ENCODE measurements around the gene CKS1B.
"Not testable (repeated sequence)": the region's sequence is repeated elsewhere in the genome, so short reads cannot be mapped to it uniquely, and the experiment has no call there.

CKS1B gene

DNA sequence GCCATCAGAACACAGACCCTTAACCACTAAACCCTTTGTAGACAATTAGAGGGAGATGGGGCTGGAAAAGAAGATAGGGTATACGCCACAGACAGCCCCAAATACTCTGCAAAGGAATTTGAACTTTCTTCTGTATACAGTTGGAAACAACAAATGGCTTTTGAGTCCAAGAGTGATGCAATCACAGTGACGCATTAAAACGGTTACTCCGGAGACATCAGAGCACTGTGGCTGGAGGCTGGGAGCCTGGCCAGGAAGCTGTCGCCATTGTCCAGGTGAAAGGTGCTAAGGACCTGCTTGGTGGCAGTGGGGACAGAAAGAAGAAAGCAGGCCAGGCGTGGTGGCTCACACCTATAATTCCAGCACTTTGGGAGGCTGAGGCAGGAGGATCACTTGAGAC is 12.8 kb downstream of the CKS1B start:
- DNase-seq (ENCODE audit: low read depth in 3 of 3), result no peak

DNA sequence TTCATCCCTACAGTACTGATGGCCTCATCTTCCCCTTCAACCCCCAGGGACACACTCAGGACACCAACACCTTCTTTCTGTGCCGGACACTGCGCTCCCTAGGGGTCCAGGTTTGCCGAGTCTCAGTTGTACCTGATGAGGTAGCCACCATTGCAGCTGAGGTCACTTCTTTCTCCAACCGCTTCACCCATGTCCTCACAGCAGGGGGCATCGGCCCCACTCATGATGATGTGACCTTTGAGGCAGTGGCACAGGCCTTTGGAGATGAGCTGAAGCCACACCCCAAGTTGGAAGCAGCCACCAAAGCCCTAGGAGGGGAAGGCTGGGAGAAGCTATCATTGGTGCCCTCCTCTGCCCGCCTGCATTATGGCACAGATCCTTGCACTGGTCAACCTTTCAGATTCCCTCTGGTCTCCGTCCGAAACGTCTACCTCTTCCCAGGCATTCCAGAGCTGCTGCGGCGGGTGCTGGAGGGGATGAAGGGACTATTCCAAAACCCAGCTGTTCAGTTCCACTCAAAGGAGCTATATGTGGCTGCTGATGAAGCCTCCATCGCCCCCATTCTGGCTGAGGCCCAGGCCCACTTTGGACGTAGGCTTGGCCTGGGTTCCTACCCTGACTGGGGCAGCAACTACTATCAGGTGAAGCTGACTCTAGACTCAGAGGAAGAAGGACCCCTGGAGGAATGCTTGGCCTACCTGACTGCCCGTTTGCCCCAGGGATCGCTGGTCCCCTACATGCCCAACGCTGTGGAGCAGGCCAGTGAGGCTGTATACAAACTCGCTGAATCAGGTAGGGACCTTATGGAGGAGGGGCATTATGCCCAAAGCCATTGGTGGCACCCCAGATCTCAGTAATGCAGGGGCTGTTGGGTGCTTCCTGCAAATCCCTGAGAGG is 13.8 kb downstream of the CKS1B start:
- no peak for DNase-seq (ENCODE audit: low read depth in 3 of 3)

DNA sequence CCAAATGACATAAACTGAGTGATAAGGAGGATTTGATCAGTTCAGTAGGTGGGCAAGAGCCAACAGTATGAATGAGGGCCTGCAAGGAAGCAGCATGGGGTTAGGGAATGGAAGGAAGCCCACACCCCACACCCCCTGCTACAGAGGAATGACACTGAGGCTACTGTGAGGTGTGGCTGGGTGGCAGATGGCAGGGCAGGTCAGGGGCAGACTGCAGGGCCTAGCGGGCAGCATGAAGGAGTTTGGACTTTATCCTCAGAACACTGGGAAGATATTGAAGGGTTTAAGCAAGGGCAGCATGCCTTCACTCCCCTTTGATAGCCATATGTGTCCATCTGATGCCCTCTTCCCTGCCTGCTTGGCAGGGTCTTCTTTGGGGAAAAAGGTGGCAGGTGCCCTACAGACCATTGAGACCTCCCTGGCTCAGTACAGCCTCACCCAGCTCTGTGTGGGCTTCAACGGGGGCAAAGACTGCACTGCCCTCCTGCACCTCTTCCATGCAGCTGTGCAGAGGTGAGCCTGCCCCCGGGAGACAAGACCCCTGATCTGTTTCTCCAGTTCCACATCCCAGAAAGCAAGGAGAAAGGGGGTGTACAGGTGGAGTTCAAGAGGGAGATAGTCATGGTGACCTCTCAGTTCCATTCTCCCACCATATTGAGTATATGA is 14.8 kb downstream of the CKS1B start:
- no peak for DNase-seq (ENCODE audit: low read depth in 3 of 3)

DNA sequence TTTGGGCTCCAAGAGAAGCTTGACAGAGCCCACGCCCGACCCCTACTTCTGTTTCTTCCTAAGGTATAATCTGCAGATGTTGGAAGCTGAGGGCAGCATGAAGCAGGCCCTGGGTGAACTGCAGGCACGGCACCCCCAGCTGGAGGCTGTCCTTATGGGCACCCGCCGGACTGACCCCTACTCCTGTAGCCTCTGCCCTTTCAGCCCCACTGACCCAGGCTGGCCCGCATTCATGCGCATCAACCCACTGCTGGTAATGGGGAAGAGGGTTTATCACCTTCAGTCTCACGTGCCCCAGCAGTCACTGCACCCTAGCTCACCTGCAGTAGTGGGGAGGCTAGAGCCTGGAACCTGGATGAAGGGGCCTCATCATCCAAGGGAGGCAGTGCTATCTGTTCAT is 15.8 kb downstream of the CKS1B start:
- DNase-seq (ENCODE audit: low read depth in 3 of 3), result no peak

DNA sequence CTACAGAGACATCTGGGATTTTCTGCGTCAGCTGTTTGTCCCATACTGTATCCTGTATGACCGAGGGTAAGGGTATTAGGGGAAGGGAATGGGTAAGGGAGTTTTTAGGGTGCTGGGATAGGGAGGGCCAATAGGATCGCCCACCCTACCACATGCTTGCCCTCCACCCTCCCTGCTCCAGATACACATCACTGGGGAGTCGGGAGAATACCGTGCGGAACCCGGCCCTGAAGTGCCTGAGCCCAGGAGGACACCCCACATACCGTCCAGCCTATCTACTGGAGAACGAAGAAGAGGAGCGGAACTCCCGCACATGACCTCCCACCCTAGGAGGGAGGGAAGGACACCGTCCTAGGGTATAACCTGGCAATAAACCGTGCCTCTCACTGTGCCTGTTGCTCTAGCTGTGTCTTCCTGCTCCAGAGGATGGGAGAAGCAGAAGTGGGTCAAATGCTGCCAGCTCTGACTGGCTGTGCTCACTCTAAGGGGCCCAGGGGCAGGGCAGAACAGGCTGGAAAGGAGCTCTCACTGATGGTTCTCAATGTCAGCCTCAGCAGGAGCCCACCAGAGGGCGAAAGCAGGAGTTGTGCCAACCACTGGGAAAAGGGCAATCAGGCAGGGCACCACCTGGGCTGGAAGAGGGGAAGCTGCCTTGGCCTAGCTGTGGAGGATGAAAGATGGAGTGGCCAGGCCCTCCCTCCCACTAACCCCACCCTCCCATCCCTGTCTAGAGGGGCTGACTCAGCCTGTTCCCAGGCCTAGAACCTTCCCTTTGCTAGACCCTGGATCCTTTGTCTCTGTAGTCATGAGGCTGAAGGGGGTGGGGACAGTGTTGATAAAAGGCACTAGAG is 18.5 kb downstream of the CKS1B start:
- DNase-seq (ENCODE audit: low read depth in 3 of 3), result no peak

DNA sequence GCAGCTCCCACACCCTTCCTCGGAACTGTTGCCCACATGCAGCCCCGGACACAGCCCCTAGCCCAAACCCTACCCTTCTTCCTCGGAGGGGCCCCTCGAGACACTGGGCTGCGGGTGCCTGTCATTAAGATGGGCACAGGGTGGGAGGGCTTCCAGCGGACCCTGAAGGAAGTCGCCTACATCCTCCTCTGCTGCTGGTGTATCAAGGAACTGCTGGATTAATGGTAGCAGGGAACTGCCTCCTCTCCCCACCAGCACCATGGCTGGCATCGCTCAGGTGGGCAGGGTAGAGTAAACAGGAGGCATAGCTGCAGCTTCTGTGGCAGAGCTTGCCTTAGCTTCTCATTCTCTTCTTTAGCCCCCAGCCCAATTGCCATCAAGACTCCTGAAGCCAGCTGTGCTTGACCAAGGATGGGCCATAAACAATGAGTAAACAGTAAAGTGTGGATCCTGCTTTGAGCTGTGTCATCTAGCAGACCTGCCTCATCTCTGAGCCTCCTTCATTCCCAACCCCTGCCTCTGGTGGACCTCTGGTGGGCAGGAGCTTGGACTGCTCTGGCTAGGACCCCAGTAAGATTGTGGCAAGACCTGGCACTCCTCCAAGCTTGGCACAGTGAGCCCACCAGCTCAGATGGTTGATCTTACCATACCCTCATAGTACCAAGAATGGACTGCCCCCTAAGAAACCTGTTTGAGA is 19.2 kb downstream of the CKS1B start, which contains the start of gene LENEP:
LENEP (plus strand) TSS at position 15 of the 697 bp plus-strand sequence; CDS start at position 37, 22 bp downstream.
- no peak for DNase-seq (ENCODE audit: low read depth in 3 of 3)

DNA sequence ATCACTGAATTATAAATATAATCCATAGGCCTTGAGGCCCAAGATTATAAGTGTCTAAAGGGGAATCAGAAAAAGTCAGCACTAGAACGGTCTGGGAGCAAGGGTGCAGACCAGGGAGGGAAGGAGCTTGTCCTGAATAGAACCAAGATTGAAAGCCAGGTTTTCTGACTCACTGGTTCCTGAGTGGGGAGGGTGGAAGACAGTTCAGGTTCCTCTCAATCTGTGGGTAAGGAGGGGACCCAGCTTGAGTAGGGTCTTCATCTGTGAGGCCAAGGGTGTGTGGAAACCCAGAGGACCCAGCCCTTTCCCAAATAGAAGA is 19.7 kb downstream of the CKS1B start:
- DNase-seq (ENCODE audit: low read depth in 3 of 3), result no peak

DNA sequence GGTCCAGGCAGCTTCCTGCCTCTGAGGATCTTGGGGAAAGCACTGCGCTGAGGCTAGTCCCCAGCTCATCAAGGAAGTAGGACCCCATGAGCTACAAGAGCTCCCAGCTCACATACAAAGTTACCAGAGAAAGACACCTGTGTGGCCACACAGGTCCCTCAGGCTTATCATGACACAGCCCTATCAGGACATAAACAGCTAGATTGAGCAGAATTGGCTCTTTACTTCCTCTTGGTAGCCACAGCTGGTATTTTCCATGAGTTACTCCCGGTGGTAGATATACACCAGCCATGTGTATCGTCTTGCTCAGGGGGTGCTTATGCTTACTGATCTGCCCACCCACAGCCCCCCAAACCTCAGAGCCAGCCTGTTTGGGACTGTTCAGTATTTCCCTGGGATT is 20.1 kb downstream of the CKS1B start:
- no peak for DNase-seq (ENCODE audit: low read depth in 3 of 3)

DNA sequence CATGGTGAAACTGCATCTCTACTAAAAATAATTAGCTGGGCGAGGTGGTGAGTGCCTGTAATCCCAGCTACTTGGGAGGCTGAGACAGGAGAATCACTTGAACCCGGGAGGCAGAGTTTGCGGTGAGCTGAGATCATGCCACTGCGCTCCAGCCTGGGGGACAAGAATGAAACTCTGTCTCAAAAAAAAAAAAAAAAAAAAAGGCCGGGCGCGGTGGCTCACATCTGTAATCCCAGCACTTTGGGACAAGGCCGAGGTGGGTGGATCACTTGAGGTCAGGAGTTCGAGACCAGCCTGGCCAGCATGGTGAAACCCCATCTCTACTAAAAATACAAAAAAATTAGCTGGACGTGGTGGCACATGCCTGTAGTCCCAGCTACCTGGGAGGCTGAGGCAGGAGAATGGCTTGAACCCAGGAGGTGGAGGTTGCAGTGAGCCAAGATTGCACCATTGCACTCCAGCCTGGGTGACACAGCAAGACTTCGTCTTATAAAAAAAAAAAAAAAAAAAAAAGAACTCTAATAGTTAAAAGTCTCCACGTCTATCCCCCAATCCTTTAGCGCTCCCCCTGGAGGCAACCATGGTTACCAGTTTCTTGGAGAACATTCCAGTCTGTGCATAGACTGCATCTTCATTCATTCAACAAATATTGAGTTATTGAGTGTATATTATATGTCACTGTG is 21.0 kb downstream of the CKS1B start:
- not testable (repeated sequence) for DNase-seq (ENCODE audit: low read depth in 3 of 3)

DNA sequence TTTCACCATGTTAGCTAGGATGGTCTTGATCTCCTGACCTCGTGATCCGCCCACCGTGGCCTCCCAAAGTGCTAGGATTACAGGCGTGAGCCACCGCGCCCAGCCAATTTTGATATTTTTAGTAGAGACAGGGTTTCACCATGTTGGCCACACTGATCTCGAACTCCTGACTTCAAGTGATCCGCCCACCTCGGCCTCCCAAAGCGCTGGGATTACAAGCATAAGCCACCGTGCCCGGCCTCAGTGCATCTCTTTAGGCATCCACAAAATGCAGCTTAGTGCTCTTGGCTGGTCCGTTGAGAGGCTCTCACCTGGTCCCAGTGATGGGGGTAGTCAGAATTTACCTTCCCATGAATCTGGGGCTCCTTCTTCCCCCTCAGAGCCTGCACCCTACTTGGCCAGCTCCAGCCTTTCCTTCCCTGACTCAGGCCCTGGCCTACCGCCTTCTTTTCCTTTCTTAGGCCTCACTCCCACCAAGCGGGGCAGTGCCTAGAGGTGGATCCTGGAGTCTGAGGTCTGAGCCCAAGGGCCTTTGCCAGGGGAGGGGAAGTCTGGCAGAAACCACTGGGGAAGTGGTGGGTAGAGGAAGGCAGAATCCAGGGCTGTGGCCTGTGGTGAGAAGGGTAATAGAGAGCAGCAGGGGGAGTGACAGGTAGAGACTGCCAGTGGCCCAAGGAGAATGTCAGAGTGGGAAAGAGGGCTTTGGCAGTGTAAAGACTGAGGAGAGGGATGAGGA is 22.7 kb downstream of the CKS1B start:
- no peak for DNase-seq (ENCODE audit: low read depth in 3 of 3)

DNA sequence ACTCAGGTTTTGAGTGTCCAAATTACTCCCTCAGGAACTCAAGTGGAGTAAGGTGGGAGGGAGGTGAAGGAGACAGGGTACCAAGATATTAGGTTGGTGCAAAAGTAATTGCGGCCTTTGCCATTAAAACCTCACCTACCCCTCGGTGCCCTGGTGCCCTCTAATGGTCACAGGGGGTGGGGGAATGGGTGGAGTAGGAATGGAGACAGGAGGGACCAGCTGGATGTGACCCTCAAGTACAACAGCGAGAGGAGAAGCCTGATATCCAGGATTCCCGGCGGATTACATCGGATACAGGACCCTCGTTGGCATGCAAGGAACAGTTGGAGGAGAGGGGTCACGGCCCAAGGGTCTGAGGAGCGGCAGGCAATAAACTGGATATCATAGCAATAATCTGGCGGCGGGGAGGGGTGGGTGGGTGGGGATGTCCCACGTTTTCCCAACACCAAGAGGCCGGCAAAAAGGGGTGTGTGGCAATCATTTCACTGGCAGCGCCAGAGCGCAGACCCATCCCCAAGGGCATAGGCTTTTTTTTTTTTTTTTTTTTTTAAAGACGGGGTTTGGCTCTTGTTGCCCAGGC is 23.8 kb downstream of the CKS1B start:
- no peak for DNase-seq (ENCODE audit: low read depth in 3 of 3)

DNA sequence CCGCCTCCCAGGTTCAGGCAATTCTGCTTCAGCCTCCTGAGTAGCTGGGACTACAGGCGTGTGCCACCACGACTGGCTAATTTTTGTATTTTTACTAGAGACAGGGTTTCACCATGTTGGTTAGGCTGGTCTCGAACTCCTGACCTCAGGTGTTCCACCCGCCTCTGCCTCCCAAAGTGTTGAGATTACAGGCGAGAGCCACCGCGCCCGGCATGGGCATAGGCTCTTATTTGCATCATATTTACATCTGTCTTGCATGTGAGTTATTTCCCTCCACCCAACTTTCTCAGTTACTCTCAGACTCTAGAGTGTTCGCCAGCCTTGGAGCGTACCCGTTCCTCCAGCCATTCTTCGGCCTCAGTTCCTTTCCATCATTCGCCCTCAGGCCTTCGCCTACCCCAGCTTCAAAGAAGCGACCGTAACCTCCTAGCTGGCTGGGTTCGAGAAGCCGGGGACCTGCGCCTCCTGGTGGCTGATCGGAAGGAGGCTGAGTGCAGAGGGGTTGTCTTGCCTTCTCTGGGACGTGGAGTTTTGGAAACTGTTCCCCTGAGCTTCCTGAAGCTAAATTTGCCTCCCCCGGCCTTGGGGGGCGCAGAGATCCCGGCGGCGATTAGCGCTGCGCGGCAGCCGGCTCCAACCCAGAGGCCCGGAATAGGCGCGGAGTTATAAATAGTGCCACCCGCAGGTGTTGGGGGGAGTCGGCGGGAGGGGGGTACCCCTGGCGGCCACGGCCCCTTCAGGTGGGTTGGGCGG is 24.5 kb downstream of the CKS1B start:
- peak in 2 of 3 donors; percentile 68 to 74 for DNase-seq (ENCODE audit: low read depth in 3 of 3)

DNA sequence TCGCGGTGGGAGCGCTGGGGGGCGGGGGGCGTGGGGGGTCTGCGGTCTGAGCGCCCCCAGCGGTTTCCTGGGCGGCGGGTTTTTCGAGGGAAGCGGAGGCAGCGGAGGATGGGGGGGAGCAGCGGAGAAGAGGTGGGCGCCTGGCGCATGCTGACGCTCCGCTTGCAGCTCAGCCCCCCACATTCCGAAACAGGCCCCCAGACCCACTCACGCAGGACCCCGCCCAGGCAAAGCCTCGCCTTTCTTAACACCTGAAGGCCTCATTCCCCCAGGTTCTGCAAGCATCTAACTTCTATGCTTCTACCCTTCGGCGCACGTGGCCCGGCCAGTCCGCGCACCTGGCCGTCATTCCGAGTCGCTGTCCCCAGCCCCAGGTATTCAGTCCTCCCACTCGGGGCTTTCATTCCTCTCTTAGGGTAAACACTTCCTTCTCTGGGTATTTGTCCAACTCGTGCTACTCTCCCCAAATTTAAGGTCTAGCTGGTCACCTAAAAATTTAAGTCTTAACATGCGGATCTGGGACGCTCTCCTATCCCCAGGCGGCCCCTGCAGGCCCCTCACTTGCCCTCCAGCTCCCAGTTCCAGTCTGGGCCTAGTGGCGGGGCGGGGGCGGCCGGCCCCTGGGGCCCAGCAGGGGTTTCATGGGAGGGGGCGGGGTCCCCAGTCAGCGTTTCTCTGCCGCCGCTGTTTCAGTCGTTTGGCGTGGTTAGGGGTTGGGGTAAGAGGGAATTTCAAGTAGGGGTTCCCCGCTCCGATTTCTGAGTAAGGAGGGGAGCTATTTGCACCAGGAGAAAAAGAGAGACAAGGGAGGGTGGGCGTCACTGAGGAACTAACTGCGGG is 25.3 kb downstream of the CKS1B start:
- peak in 1 of 3 donors; percentile 63 for DNase-seq (ENCODE audit: low read depth in 3 of 3)

DNA sequence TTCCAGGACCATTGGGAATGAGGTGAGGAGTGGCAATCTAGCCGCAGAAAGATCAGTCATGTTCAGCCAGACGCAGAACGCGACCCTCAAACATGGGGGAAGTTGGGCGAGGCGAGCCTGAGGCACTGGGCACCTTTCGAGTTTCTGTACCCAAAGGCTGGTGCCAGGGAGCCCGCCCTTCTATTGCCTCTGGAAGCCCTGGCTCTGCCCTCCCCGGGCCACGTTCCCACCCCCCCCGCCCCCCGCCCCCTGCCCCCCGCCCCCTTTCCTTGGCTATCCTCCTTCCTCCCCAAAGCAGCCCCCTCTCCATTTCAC is 25.9 kb downstream of the CKS1B start:
- no peak for DNase-seq (ENCODE audit: low read depth in 3 of 3)

DNA sequence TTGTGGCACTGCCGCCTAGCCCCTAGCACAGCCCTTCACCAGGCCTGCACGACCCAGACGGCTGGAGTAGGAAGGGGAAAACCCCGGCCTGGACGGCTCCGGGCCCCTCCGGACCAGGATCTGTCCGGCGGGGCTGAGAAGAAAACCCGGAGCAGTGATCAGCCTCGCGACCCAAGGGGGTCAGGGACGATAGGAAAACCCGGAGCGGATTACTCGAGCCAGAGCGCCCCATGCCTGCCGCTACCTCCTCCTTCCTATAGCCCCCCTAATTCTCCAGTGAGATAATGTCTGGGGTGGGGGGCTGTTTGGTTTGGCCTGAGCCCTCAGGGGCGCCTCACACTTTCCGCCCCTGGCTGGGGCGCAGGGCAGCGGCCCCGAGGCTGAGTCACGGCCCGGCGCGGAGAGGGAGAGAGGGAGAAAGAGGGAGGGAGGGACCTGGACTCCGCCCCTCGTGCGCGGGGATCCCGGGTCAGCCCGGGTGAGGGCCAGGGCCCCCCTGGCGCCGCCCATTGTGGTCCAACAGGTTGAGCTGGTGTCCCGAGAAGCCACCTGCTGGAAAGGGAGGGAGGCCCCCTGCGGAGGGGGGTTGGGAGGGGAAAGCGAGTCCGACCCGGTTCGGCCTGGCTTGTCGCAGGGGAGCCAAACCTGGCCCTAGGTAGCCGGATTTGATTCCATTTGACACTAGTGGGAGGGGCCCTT is 26.4 kb downstream of the CKS1B start:
- peak; percentile 70 to 86 (median 80) for DNase-seq (ENCODE audit: low read depth in 3 of 3)

DNA sequence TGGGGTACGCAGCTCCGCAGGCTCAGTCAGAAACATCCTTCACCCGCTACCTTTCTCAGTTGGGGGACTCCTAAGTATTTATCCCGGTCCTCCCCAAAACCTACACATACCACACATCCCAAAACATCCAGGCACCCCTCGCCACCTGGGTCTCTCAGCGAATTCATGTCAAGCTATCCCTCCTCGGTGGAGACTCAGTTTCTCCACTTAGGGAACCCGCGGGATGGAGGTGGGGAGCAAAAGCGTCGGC is 26.9 kb downstream of the CKS1B start:
- no peak for DNase-seq (ENCODE audit: low read depth in 3 of 3)

DNA sequence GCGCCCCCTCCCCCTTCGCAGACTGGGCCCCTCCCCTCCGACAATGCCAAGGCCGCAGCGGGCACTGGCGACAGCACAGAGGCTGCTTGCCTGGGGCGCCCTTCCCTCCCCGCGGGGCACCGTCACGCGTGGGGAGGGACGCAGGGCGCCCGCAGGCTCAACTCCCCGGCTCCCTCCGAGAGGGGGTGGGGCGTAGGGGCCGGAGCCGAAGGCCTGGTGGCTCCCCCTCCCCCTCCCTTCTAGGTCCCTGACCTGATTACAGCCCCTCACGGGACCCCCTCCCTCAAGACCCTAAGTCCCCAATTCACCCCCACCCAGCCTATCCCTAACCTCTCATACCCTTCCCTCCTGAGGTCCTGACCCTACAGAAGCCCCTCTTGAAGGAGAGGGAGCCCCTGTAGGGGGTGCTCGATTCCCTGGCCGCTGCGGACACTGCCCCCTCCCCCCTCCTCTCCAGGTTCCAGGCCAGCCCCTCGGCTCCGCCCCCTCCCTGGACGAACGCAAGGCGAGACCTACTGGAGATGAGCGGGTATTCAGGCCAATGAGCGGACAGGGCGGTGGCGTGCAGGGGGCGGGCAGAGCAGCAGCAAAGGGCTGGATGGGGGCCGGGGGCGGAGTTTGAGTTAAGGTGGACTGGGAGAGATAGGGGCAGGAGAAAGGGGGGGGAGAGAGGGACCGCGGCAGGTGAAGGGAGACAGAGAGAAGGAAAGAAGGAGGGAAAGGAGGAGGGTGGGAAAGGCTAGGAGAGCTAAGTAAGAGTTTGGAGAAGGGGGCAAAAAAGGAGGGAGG is 27.4 kb downstream of the CKS1B start:
- DNase-seq (ENCODE audit: low read depth in 3 of 3), result peak; percentile 96 to 100 (median 98)
